DMS 273 (cell line): ENCODE results near the gene LPIN1.
A peak's percentile ranks its signal among the peaks of the same experiment; 100 is the strongest.

ENCODE experiments used
- DNase-seq: peaks from one replicate; lab custom pipeline; 2025; ENCODE audit not compliant: unreplicated experiment; lab: John Stamatoyannopoulos, UW

LPIN1 gene

GRCh38 chr2:11746376-11746806 is at the start of gene LPIN1:
TSS of gene LPIN1 (plus strand) at chr2:11746632. CDS start at chr2:11765542, 18,910 bp downstream.
- DNase-seq, result peak; percentile 95

- DNase-seq, result no peak
Measured at GRCh38 chr2:11696736-11697102, 49.7 kb upstream of the LPIN1 start.

GRCh38 chr2:11697103-11697871 is 49.1 kb upstream of the LPIN1 start:
- DNase-seq, result peak; percentile 48

- peak; percentile 43 for DNase-seq
Measured at GRCh38 chr2:11698009-11698922, 48.2 kb upstream of the LPIN1 start.

GRCh38 chr2:11699686-11700670 is 46.5 kb upstream of the LPIN1 start:
- no peak for DNase-seq

- no peak for DNase-seq
Measured at GRCh38 chr2:11701206-11701605, 45.2 kb upstream of the LPIN1 start.

GRCh38 chr2:11701751-11702301 is 44.6 kb upstream of the LPIN1 start:
- no peak for DNase-seq

- no peak for DNase-seq
Measured at GRCh38 chr2:11702946-11703345, 43.5 kb upstream of the LPIN1 start.

GRCh38 chr2:11703700-11704099 is 42.7 kb upstream of the LPIN1 start:
- DNase-seq, result no peak

GRCh38 chr2:11705063-11705462 is 41.4 kb upstream of the LPIN1 start:
- no peak for DNase-seq

GRCh38 chr2:11705711-11706110 is 40.7 kb upstream of the LPIN1 start:
- no peak for DNase-seq

GRCh38 chr2:11708106-11708505 is 38.3 kb upstream of the LPIN1 start:
- DNase-seq, result no peak

GRCh38 chr2:11709293-11709692 is 37.1 kb upstream of the LPIN1 start:
- DNase-seq, result no peak

- no peak for DNase-seq
Measured at GRCh38 chr2:11710210-11710609, 36.2 kb upstream of the LPIN1 start.

- no peak for DNase-seq
Measured at GRCh38 chr2:11710632-11711353, 35.6 kb upstream of the LPIN1 start.

- DNase-seq, result no peak
Measured at GRCh38 chr2:11711354-11711716, 35.1 kb upstream of the LPIN1 start.

GRCh38 chr2:11711751-11712150 is 34.7 kb upstream of the LPIN1 start:
- DNase-seq, result no peak

- DNase-seq, result no peak
Measured at GRCh38 chr2:11712866-11713265, 33.6 kb upstream of the LPIN1 start.

GRCh38 chr2:11713815-11714214 is 32.6 kb upstream of the LPIN1 start:
- no peak for DNase-seq
